Gastrocnemius medialis (tissue), 4 donors: ENCODE measurements around the gene KLHL21.

Source experiments
- CTCF ChIP-seq, 5 experiments: fragments of 450-650 bp in 3 of 5; fragments of 200-600 bp in 2 of 5; sonication (generic) in 2 of 5; IDR thresholded peaks in 4 of 5; conservative IDR thresholded peaks in 1 of 5; 1 replicate in 4 of 5; 2 replicates in 1 of 5; pipeline ENCODE4 v1.5.1; 2016 to 2019; ENCODE audit warnings: antibody characterized with exemption in 5 of 5, mild to moderate bottlenecking in 3 of 5, moderate library complexity in 3 of 5
- POLR2A ChIP-seq, 2 donors: fragments of 450-650 bp; IDR thresholded peaks; one replicate each; pipeline ENCODE4 v1.6.1; 2017; ENCODE audit warnings: antibody characterized with exemption in 2 of 2, mild to moderate bottlenecking in 2 of 2, moderate library complexity in 2 of 2

GRCh38 chr1:6547301-6547700 lies 55.4 kb downstream of the KLHL21 start:
- TF ChIP-seq CTCF (IDR thresholded peaks at IDR 0.05 in 4 of 5, conservative IDR thresholded peaks at IDR 0.05 in 1 of 5) (no peak), POLR2A (IDR thresholded peaks at IDR 0.05) (no peak)
